Measurements from ENCODE around the gene CFAP20DC. TPM values are rescaled to one million over a fixed set of nuclear protein-coding genes. Genes with fewer than 3 reads are reported as not detected.

The CFAP20DC gene
- total and polyA plus RNA-seq, 2 of the 4 experiments (the other 2 are of a cell fraction), result 1.2 to 1.6 TPM

DNA sequence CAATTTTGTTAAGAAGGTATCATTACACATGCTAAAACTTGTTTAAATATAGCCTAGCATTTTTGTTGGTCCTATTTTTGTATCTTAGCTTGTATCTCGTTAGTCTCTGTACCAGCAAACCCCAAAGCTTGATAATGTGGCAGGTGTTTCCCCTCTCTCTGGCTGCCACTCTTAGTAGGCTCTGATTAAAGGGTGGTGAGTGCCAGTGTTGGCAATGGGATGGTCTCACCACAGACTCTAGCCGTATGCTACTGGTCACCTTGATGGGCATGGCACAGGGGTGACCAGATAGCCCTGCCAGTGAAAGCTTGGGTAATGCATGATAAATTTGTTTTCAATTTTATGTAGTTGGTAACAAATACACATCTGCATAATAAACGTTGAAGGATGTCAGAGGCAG, 188.3 kb downstream of the CFAP20DC start:
- Histone ChIP-seq H2AK9ac (replicated peaks; ENCODE audit: low read depth, low read length, poor library complexity) (no peak overlapping the region), H3K9me3 (ENCODE audit: control insufficient read depth, insufficient read depth, low read length) (no peaks in the 10 kb centered on the region), H3K27ac (ENCODE audit: insufficient read depth, low read length) (no peak overlapping the region), H4K5ac (ENCODE audit: low read depth, low read length) (no peak overlapping the region), H3K9me1 (ENCODE audit: insufficient read depth, low read length) (no peaks in the 10 kb centered on the region), H3K23ac (ENCODE audit: low read depth, low read length) (no peak overlapping the region), H3K4me1 (ENCODE audit: control insufficient read depth, insufficient read depth, low read length) (no peaks in the 10 kb centered on the region), H3K14ac (replicated peaks; ENCODE audit: low read depth, low read length) (no peak overlapping the region), H3K27me3 (ENCODE audit: control insufficient read depth, insufficient read depth, low read length) (no peaks in the 10 kb centered on the region), H2AK5ac (ENCODE audit: low read depth, low read length) (no peak overlapping the region), H3K9ac (ENCODE audit: low read depth, low read length) (no peak overlapping the region), H4K20me1 (ENCODE audit: insufficient read depth, low read length) (no peaks in the 10 kb centered on the region), H4K91ac (ENCODE audit: insufficient read depth, low read depth, low read length) (no peak overlapping the region), H3K36me3 (ENCODE audit: control insufficient read depth, insufficient read depth, low read length) (no peaks in the 10 kb centered on the region), H2BK20ac (ENCODE audit: low read depth, low read length) (no peak overlapping the region), H3K4me3 (ENCODE audit: insufficient read depth, low read depth, low read length) (no peak overlapping the region), H4K8ac (ENCODE audit: low read depth in 2 of 2, low read length in 2 of 2) (no peak overlapping the region), H2AFZ (replicated peaks; ENCODE audit: low read length, poor library complexity) (no peak overlapping the region), H3K4ac (ENCODE audit: low read depth, low read length) (no peak overlapping the region), H3K4me2 (ENCODE audit: low read depth, low read length) (no peak overlapping the region), H3K79me1 (ENCODE audit: low read depth in 1 of 2, low read length in 2 of 2) (no peaks in the 10 kb centered on the region), H3K56ac (ENCODE audit: extremely low read depth, insufficient read depth, low read length) (no peak overlapping the region), H2BK120ac (ENCODE audit: low read depth, low read length) (no peak overlapping the region), H2BK5ac (ENCODE audit: low read depth, low read length, poor library complexity, severe bottlenecking) (no peak overlapping the region), H3K18ac (ENCODE audit: low read depth, low read length) (no peak overlapping the region), H2BK15ac (ENCODE audit: low read depth, low read length) (no peak overlapping the region)
- DNase-seq, result no peak
- no TSS peak for BruUV-seq (replicated peaks)
- WGBS, 2 experiments (ENCODE audit: extremely low coverage in 2 of 2, insufficient read length in 1 of 2), result no CpG with 5 or more reads among the region's 3 CpGs
- POLR2A ChIA-PET (ENCODE audit: unreplicated experiment), result no interaction called here
- CTCF ChIA-PET, result no interaction called here
- in situ Hi-C loops (cut with MboI; ENCODE audit: low sequenced_read_pairs), result no loop called here
- no peak for ATAC-seq (ENCODE audit: low read depth)
- TF ChIP-seq BHLHE40 (IDR thresholded peaks at IDR 0.05; ENCODE audit: low read depth, low read length) (no peak), ELK1 (IDR thresholded peaks at IDR 0.05; ENCODE audit: borderline replicate concordance, low read depth, low read length) (no peak), MAZ (IDR thresholded peaks at IDR 0.05; ENCODE audit: borderline replicate concordance, low read depth, low read length) (no peak)
- intact Hi-C loops (cut with micrococcal nuclease), result no loop called here
- dilution Hi-C loops (cut with HindIII; ENCODE audit: low sequenced_read_pairs, unreplicated experiment), result no loop called here
